GM13977 (cell line): ENCODE data around the gene UTS2R.
"Not testable (repeated sequence)": the region's sequence is repeated elsewhere in the genome, so short reads cannot be mapped to it uniquely, and the experiment has no call there.

ENCODE experiments used
- DNase-seq: peaks from one replicate; pipeline ENCODE4 v3.0.0; 2012; ENCODE audit warnings: low spot score
- CTCF ChIP-seq: IDR thresholded peaks from 2 replicates; pipeline ENCODE4 v1.5.1; 2012; ENCODE audit warnings: mild to moderate bottlenecking, control low read depth; ENCODE audit not compliant: insufficient read depth; ENCODE audit errors: extremely low read depth, missing control alignments
- in situ Hi-C: fragments of 300-500 bp; cut with MboI; formaldehyde crosslinking; loops from one replicate; pipeline ENCODE4 v1.12.0; 2022; ENCODE audit warnings: low sequenced_read_pairs, low pct_unique_long_range_greater_than_20kb, mixed read lengths, inconsistent platforms; ENCODE audit not compliant: unreplicated experiment

UTS2R gene

GRCh38 chr17:82355770-82356427, 15.7 kb upstream of the UTS2R start:
- in situ Hi-C loops = loop anchor here (10.0 kb wide), 1 partner anchor 199 kb away; no protein-coding TSS in a partner anchor
- DNase-seq = no peak
- no peak for TF ChIP-seq CTCF

- no peak for TF ChIP-seq CTCF
- no peak for DNase-seq
- in situ Hi-C loops = loop anchor here (10.0 kb wide), 1 partner anchor 198 kb away; no protein-coding TSS in a partner anchor
Observed at GRCh38 chr17:82356845-82357355, 14.7 kb upstream of the UTS2R start.

GRCh38 chr17:82357394-82357793, 14.2 kb upstream of the UTS2R start:
- DNase-seq = no peak
- in situ Hi-C loops = loop anchor here (10.0 kb wide), 1 partner anchor 197 kb away; no protein-coding TSS in a partner anchor
- TF ChIP-seq CTCF = no peak

GRCh38 chr17:82358465-82359350, 12.9 kb upstream of the UTS2R start, which contains the start of gene TEX19:
Gene TEX19 (plus strand): TSS chr17:82359247. CDS start chr17:82362151, 2,904 bp downstream.
- in situ Hi-C loops = loop anchor here (10.0 kb wide), 1 partner anchor 196 kb away; no protein-coding TSS in a partner anchor
- no peak for DNase-seq
- no peak for TF ChIP-seq CTCF

- DNase-seq = not testable (repeated sequence)
- in situ Hi-C loops = loop anchor here (10.0 kb wide), 1 partner anchor 195 kb away; no protein-coding TSS in a partner anchor
Observed at GRCh38 chr17:82359451-82360074, 12.0 kb upstream of the UTS2R start.

- TF ChIP-seq CTCF = no peak
- no peak for DNase-seq
- in situ Hi-C loops = no loop called here
Observed at GRCh38 chr17:82361885-82362633, 9.5 kb upstream of the UTS2R start.
